GM15510 (cell line): ENCODE data around the gene NEGR1.

Source experiments
- POLR2A ChIP-seq: IDR thresholded peaks from 3 replicates; pipeline ENCODE4 v1.6.1; 2011; ENCODE audit warnings: borderline replicate concordance; ENCODE audit not compliant: insufficient read length; ENCODE audit errors: extremely low read depth

Gene NEGR1

DNA sequence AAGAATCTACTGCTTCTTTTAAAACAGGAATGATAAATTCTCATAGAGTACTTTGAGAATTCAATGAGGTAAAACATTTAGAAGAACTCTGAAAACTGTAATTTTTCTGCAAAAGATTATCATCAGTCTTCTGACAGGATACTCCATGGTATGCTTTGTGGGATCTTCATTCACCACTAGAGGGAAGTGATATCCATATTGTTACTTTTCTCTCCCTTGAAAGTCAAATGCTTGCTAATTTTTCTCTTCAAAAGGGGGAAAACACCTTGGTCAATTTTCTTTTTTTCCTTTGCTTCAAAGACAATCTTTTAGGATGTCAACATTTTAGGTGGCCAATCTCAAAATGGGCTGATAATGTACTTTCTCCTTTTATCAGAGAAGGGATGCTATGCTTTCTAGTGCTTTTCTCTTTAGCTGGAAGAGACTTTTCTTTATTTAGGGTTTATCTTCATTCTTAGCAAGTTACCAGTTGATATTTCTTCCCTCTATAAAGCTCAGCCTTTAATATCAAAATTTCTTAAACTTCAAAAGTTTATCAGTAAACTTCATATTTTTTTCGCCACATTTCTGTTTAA is 95.5 kb downstream of the NEGR1 start:
- TF ChIP-seq POLR2A: no peak

DNA sequence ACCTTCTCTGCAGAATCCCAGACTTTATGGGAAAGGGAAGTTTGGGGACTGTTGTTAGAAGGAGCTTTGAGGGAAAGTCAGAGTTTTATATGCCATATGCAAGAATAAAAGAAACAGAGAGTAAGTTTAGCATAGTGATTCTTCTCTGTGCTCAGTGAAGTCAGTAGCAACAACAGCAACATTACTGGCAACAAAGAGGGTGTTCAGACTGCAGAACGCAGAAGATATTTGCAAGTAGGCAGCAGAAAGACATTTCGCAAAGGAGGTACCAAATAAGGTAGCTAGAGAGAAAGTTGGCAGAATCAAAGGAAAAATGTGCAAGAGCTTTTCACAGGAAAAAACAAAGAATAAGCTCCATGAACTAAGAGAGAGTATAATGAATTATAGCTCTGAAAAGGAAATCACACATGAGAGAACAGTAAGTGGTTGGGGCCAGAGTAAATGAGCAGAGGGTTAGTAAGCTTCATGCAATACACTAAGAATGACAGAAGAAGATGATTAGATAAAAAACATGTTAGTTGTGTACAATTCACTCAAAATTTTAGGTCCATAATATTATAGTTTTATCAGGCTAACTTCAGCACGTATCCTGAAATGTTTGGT is 98.1 kb downstream of the NEGR1 start:
- TF ChIP-seq POLR2A: no peak

DNA sequence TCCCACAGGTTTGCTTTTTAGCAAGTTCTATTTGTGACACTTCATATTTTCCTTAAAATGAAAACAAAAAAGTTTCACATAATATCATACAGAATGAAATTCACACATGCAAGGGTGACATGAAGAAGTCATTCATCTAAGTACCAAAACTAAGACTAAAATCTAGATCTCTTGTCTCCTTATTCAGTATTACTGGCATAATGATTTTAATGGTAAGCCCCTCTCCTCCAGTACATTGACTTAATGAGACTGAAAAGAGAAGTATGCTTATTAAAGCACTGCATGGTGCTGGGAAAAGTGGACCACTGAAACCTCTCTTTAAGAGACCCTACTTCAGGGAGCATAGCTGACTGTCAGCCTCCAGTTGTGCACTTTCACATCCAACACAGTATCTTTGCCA is 99.5 kb downstream of the NEGR1 start:
- TF ChIP-seq POLR2A: no peak

GRCh38 chr1:72178266-72178665 is 104.1 kb downstream of the NEGR1 start:
- no peak for TF ChIP-seq POLR2A

DNA sequence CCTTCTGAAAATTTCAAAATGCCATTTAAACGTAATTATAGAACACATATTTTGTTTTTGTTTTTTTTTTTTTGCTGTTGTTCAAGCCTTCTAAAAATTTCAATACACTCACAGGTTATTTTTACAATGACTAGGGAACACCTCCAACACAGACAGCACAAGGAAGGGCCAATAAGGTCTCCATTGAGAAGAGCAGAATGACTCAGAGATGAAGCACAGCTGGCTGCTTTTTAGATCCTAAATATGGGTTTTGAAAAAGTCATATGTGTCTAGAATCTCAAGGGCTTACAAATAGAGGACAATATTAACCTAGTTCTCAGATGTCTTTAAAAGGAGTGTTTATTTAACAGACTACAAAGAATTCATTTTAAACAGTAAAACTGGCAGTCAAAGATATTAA is 104.6 kb downstream of the NEGR1 start:
- TF ChIP-seq POLR2A: no peak

DNA sequence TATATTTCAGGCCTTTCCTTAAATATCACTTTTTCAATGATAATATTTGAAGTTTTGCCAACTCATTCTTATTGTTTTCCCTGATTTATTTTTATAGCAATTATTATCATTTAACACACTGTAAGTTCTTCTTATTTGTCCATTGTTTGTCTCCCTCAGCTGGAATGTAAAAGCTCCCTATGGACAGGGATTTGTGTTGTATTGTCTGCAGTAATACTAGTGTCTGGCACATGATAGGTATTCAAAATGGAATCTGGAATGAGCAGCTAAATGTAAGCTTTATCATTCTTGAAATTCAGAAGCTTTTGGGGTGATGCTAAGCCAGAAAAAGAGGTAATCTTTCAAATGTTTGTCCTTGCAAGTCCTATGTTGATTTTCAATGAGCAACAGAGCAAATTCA is 112.1 kb downstream of the NEGR1 start:
- TF ChIP-seq POLR2A: no peak

DNA sequence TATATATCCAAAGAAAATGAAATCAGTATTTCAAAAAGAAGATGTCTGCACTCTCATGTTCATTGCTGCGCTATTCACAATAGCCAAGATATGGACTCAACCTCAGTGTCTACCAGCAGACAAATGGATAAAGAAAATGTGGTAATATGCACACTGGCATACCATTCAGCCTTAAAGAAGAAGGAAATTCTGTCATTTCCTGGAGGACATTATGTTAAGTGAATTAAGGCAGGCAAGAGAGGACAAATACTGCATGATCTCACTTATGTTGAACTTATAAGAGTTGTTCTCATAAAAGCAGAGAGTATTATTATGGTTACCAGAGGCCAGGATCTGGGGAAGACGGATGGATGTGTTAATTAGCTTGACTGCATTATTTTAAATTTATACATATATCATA is 115.9 kb downstream of the NEGR1 start:
- TF ChIP-seq POLR2A: no peak

- no peak for TF ChIP-seq POLR2A
These were observed 131.8 kb downstream of the NEGR1 start for GRCh38 chr1:72150508-72150907.

DNA sequence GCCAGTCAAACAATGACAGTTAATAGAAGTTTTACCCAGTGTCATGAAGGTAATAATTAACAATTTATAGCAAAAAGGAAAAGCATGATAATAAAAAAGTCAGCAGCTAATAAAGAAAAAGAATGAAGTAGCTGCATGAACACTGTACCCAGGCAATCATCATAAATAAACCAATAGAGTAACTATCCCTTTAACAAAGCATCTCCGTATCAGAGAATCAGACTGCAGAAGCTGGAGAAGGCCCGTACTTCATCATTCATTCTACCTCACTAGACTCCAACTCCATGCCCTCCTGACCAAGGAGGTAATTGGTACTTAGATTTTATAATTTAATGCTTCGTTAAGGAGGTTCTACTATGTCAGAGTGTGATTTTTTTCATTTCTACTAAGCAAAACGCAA is 140.5 kb downstream of the NEGR1 start:
- no peak for TF ChIP-seq POLR2A

DNA sequence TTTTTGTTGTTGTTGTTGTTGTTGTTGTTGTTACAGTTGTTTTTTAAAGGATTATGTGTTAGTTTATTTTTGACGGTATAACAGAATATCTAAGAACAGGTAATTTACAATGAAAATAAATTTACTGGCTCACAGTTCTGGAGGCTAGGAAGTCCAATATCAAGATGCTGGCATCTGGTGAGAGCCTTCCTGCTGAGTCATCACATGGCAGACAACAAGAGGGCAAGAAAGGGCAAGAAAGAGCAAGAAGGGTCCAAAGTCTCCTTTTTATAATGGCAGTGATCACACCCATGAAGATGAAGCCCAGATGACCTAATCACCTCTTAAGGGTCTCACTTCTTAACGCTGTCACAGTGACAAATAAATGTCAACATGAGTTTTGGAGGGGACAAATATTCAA is 142.1 kb downstream of the NEGR1 start:
- no peak for TF ChIP-seq POLR2A

- TF ChIP-seq POLR2A: no peak
These were observed 144.7 kb downstream of the NEGR1 start for GRCh38 chr1:72137656-72138055.

GRCh38 chr1:72129869-72130268 is 152.5 kb downstream of the NEGR1 start:
- no peak for TF ChIP-seq POLR2A

- TF ChIP-seq POLR2A: no peak
These were observed 160.0 kb downstream of the NEGR1 start for GRCh38 chr1:72122099-72122880.

DNA sequence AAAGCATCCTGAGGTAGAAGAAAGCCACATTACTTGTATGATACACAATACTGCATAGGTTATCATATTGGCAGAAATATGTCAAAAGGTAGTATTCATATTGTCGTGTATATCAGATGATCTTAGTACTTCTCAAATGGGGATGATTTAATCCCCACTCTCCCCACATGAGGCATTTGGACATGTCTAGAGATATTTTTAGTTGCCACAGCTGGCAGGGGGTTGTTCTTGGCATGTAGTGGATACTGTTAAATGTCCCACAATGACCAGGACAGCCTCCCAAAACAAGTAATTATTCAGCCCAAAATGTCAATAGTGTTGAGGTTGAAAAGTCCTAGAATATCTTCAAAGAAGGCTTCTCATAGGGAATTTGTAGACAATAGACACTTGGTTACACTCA is 162.8 kb downstream of the NEGR1 start:
- TF ChIP-seq POLR2A: no peak

DNA sequence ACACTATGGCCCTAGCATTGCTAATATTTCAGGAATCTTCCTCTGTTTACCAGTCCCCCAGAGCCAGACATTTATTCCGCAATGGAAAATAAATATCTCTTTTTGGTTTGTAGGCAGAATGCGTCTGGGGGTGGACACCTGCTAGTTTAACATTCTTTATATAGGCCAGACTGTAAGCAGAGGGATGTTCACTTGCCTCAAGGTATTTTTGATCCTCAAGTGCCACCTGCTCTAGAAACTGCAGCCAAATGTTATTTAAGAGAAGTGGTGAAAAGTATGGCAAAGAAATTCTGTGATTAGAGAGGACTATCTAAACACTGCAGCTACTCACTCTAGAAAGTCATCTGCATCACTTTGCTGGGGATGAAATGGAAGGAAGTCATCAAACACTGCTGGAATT is 164.7 kb downstream of the NEGR1 start:
- no peak for TF ChIP-seq POLR2A

DNA sequence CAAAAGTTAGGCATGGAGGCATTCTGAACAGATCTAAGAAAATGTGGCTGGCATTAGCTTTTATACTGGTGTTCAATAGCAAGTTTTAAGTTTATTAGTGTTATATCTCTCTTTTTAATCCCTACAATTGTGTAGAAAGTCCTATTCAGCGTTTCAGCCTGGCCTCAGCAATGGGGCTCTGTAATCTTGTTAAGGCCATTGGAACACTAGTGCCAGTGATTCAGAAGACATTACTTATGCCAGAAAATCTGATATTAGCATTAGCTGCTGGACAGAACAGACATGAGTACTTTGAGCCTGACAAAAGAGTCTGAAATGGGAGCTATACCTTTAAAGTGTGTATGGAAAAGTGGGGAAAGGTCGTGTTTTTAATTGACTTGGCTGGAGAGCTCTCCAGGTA is 167.0 kb downstream of the NEGR1 start:
- no peak for TF ChIP-seq POLR2A
